Right atrium auricular region (tissue), 2 donors: ENCODE results near the gene BAAT. TPM values are rescaled to one million over a fixed set of nuclear protein-coding genes. Genes with fewer than 3 reads are reported as not detected.
"Not testable (repeated sequence)": the region's sequence is repeated elsewhere in the genome, so short reads cannot be mapped to it uniquely, and the experiment has no call there.

Source experiments
- DNase-seq: peaks from one replicate; pipeline ENCODE4 v3.0.0-alpha.2; 2019; ENCODE audit warnings: low spot score
- H3K27ac ChIP-seq, 2 donors: fragments of 200-600 bp; sonication (generic); 1 replicate in 1 of 2; 2 replicates in 1 of 2; pipeline ENCODE4 v1.5.1; 2016 to 2019
- H3K27me3 ChIP-seq, 2 donors: fragments of 200-600 bp; sonication (generic); one replicate each; pipeline versions ENCODE4 v1.5.1 to v1.6.0; 2017 to 2019
- H3K36me3 ChIP-seq: fragments of 200-600 bp; sonication (generic); one replicate; pipeline ENCODE4 v1.5.1; 2016
- H3K4me1 ChIP-seq, 2 donors: fragments of 200-600 bp; sonication (generic); one replicate each; pipeline versions ENCODE4 v1.5.1 to v1.6.0; 2017 to 2019
- H3K4me3 ChIP-seq, 2 donors: fragments of 200-600 bp; sonication (generic); 1 replicate in 1 of 2; 2 replicates in 1 of 2; pipeline ENCODE4 v1.5.1; 2017 to 2019; ENCODE audit warnings: mild to moderate bottlenecking in 1 of 2, moderate library complexity in 1 of 2
- H3K9me3 ChIP-seq, 2 donors: fragments of 200-600 bp; sonication (generic); one replicate each; pipeline ENCODE4 v1.5.1; 2019
- total RNA-seq, 2 donors: library from RNA; depleted of rRNA; stranded (reverse); fragments of >200 nt; gene quantifications; one replicate each; pipeline ENCODE4 v1.1.0, GENCODE V29; 2016
- TF ChIP-seq, protein P1 (sequence below), 2 donors: fragments of 200-600 bp; sonication (generic); IDR thresholded peaks; one replicate each; pipeline ENCODE4 v1.5.1; 2019; ENCODE audit warnings: antibody characterized with exemption in 2 of 2

Gene BAAT
- total RNA-seq, 2 donors from 2014 or later: 0.20 TPM; not detected in 1

DNA sequence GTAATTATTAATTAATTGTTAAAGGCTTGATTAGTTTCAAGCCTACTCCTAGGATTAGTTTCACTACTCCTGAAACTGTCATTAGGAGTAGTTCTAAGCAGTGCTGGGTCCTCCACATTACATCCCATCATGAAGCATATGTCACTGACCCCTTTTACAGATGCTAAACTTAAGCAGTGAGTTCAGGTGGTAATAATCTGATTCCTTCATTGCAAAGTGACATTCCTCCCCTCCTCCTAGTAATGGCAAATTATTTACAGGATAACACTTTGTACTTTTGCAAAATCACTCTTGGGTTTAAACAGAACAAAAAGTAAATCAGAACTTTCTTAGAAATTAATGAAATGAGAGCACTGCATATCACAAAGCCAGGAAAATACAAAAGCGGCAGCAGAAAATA is 52.4 kb downstream of the BAAT start:
- TF ChIP-seq, protein P1, sequence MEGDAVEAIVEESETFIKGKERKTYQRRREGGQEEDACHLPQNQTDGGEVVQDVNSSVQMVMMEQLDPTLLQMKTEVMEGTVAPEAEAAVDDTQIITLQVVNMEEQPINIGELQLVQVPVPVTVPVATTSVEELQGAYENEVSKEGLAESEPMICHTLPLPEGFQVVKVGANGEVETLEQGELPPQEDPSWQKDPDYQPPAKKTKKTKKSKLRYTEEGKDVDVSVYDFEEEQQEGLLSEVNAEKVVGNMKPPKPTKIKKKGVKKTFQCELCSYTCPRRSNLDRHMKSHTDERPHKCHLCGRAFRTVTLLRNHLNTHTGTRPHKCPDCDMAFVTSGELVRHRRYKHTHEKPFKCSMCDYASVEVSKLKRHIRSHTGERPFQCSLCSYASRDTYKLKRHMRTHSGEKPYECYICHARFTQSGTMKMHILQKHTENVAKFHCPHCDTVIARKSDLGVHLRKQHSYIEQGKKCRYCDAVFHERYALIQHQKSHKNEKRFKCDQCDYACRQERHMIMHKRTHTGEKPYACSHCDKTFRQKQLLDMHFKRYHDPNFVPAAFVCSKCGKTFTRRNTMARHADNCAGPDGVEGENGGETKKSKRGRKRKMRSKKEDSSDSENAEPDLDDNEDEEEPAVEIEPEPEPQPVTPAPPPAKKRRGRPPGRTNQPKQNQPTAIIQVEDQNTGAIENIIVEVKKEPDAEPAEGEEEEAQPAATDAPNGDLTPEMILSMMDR (IDR thresholded peaks at IDR 0.05): no peak
- no peak overlapping the region for H3K4me3 ChIP-seq
- no peaks in the 10 kb centered on the region for H3K36me3 ChIP-seq
- DNase-seq: no peak
- no peaks in the 10 kb centered on the region for H3K9me3 ChIP-seq
- no peak overlapping the region for H3K27ac ChIP-seq
- no peaks in the 10 kb centered on the region for H3K4me1 ChIP-seq
- no peaks in the 10 kb centered on the region for H3K27me3 ChIP-seq

DNA sequence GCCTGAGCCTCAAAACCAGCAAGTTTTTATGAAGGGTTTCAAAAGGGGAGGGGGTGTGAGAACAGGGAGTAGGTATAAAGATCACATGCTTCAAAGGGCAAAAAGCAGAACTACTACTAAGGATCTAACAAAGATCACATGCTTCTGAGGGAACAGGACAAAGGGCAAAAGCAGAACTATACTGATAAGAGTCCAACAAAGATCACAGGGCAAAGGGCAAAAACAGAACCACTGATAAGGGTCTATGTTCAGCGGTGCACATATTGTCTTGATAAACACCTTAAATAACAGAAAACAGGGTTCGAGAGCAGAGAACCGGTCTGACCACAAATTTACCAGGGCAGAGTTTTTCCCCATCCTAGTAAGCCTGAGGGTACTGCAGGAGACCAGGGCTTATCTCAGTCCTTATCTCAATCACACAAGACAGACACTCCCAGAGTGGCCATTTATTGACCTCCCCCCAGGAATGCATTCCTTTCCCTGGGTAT is 57.3 kb downstream of the BAAT start:
- DNase-seq: not testable (repeated sequence)

DNA sequence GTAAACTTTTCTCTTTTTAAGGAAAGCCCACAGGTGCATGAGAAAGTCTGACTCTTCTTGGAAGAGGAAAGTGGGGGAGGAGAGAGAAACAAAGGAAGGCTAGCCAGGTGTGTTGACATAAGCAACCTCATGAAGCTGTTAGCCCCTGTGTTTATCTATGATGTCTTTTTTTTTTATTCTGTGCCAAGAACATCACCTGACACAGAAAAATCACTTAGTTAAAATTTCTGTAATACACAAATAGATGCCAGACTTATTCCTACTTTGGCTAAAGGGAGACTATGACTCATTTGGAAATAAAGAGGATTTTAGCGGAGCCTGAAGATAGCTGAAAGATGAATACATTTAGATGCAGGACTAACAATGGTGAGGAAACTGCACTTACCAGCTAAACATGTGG is 58.3 kb downstream of the BAAT start:
- no peak for DNase-seq
- no peaks in the 10 kb centered on the region for H3K36me3 ChIP-seq
- H3K4me3 ChIP-seq: no peak overlapping the region
- H3K4me1 ChIP-seq: no peaks in the 10 kb centered on the region
- no peak overlapping the region for H3K27ac ChIP-seq
- no peaks in the 10 kb centered on the region for H3K9me3 ChIP-seq
- no peaks in the 10 kb centered on the region for H3K27me3 ChIP-seq
- TF ChIP-seq, protein P1 (IDR thresholded peaks at IDR 0.05): no peak

More for the DNA sequence above, 57.3 kb downstream of the BAAT start:
- H3K36me3 ChIP-seq, H3K4me3 ChIP-seq, H3K27me3 ChIP-seq, H3K27ac ChIP-seq, H3K9me3 ChIP-seq, H3K4me1 ChIP-seq: not testable (repeated sequence)

DNA sequence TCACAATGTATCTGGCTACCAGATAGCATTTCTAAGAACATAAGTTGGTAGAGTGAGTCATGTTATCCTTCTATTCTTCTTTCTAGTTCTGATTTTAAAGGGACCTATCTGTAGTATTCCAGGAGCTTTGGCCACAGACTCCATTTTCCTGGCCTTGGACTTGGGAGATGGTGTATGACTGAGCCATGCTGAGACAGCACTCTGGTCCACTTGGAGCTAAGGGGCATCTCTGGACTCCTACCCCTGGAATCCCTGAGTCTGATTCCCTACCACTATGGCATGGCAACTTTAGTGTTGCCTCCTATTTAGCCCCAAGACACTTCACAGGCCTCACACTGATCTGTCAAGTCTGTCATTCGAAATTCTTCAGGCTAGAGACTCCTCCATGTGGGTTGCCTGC is 58.8 kb downstream of the BAAT start:
- TF ChIP-seq, protein P1 (IDR thresholded peaks at IDR 0.05): no peak
- H3K4me3 ChIP-seq: no peak overlapping the region
- no peak for DNase-seq

DNA sequence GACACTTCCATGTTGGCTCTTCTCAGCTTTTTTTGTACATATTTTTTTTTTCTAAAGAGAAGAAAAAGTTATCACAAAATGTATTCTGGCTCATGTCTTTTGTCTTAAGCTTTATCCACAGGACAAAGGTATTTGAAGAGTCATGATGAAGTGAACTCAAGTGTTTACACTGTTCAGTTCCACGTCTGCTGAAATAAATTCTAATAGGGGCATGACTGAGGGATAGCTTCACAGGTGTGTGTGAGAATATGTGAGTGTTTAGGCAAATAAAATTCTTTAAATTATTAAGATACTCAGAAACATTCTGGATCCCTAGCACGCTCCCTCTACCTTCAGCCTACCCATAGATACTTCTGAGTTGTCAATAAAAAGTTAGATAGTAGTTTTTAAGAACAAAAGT is 59.8 kb downstream of the BAAT start:
- no peaks in the 10 kb centered on the region for H3K9me3 ChIP-seq
- no peak overlapping the region for H3K27ac ChIP-seq
- no peaks in the 10 kb centered on the region for H3K4me1 ChIP-seq
- no peaks in the 10 kb centered on the region for H3K36me3 ChIP-seq
- no peak for DNase-seq
- TF ChIP-seq, protein P1 (IDR thresholded peaks at IDR 0.05): no peak
- no peaks in the 10 kb centered on the region for H3K27me3 ChIP-seq
- H3K4me3 ChIP-seq: no peak overlapping the region

More for the DNA sequence above, 58.8 kb downstream of the BAAT start:
- no peaks in the 10 kb centered on the region for H3K4me1 ChIP-seq
- H3K27ac ChIP-seq: no peak overlapping the region
- no peaks in the 10 kb centered on the region for H3K36me3 ChIP-seq
- no peaks in the 10 kb centered on the region for H3K9me3 ChIP-seq
- no peaks in the 10 kb centered on the region for H3K27me3 ChIP-seq

DNA sequence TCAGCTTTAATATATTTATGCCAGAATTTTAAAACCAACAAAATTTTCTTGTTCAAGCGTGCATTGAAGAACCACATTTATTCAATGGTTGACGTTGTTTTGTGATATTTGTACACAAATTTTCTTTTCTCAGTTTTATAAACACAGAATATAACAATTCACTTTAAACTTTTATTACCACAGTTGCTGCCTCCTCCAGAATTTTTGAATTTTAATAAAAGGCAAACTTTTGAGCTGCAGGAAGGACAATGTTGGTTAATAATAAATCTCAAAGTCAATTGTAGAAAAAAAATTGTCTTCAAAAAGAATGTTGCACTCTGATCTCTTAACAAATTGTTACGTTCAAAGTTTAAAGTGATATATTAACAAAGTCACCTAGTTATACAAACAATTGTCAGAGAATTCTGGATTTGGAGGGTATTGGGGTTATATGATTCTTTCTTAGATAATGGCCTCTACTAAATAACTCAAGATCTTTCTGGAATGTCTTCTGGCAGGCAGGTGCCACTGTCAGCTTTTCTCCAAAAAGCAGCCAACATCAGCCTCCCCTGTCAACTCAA is 60.5 kb downstream of the BAAT start:
- no peaks in the 10 kb centered on the region for H3K27me3 ChIP-seq
- H3K4me1 ChIP-seq: no peaks in the 10 kb centered on the region
- no peak for DNase-seq
- H3K9me3 ChIP-seq: no peaks in the 10 kb centered on the region
- H3K36me3 ChIP-seq: no peaks in the 10 kb centered on the region
- TF ChIP-seq, protein P1 (IDR thresholded peaks at IDR 0.05): no peak
- H3K4me3 ChIP-seq: no peak overlapping the region
- no peak overlapping the region for H3K27ac ChIP-seq
